Endothelial cell of umbilical vein (primary cell): ENCODE results near the gene ZNF831. TPM values are rescaled to one million over a fixed set of nuclear protein-coding genes. Genes with fewer than 3 reads are reported as not detected.

ENCODE experiments used
- BruUV-seq: library from RNA; stranded (reverse); fragments of 400-500 nt; replicated peaks from 2 replicates; lab custom pipeline; 2021; lab: Mats Ljungman, UMichigan
- CTCF ChIA-PET: fragments of 300-600, 350-600 bp; sonication (Branson Sonifier 250); formaldehyde crosslinking; loops from one replicate; lab custom pipeline; 2021; ENCODE audit warnings: antibody characterized with exemption, inconsistent platforms; lab: Charles Lee
- POLR2A ChIA-PET: fragments of 300-600, 350-600 bp; sonication (Branson Sonifier 250); formaldehyde crosslinking; loops from one replicate; lab custom pipeline; 2021; ENCODE audit warnings: antibody characterized with exemption, inconsistent platforms; lab: Charles Lee
- DNase-seq: peaks from one replicate; pipeline ENCODE4 v3.0.0-alpha.2; 2011; ENCODE audit warnings: low read depth, low spot score
- FAIRE-seq: peaks from 2 replicates; lab custom pipeline; 2011; peaks lifted over from hg19 to GRCh38; lab: Jason Lieb, UNC
- H2AFZ ChIP-seq: 2 replicates; pipeline ENCODE4 v1.6.0; 2012; ENCODE audit warnings: low read depth, low read length, control low read depth, inconsistent platforms
- H3K27ac ChIP-seq: 2 replicates; pipeline ENCODE4 v1.5.1; 2011; ENCODE audit warnings: low read depth, mild to moderate bottlenecking, control low read depth, low read length, moderate library complexity; ENCODE audit not compliant: insufficient read depth
- H3K27me3 ChIP-seq, 2 experiments: 2 replicates each; pipeline versions ENCODE4 v1.6.0 to v1.6.1; 2011; ENCODE audit warnings: low read length in 2 of 2, mixed read lengths in 1 of 2; ENCODE audit not compliant: control insufficient read depth in 2 of 2, insufficient read depth in 2 of 2
- H3K36me3 ChIP-seq, 2 experiments: 2 replicates in 1 of 2; 3 replicates in 1 of 2; pipeline ENCODE4 v1.5.1; 2011; ENCODE audit warnings: low read length in 2 of 2, mild to moderate bottlenecking in 1 of 2, moderate library complexity in 1 of 2; ENCODE audit not compliant: control insufficient read depth in 2 of 2, insufficient read depth in 2 of 2; ENCODE audit errors: extremely low read depth in 1 of 2
- H3K4me1 ChIP-seq: 3 replicates; pipeline ENCODE4 v1.5.1; 2011; ENCODE audit warnings: mild to moderate bottlenecking, low read length; ENCODE audit not compliant: control insufficient read depth, insufficient read depth; ENCODE audit errors: extremely low read depth
- H3K4me2 ChIP-seq: 2 replicates; pipeline ENCODE4 v1.6.1; 2011; ENCODE audit warnings: low read length, control low read depth, mixed read lengths; ENCODE audit not compliant: insufficient read depth
- H3K4me3 ChIP-seq, 3 experiments: fragments of 200-600 bp in 1 of 3; sonication (generic), shearing (Covaris generic) in 1 of 3; replicated peaks in 1 of 3; 2 replicates each; pipeline ENCODE4 v1.5.1; 2011 to 2016; ENCODE audit warnings: control low read depth in 3 of 3, low read length in 3 of 3, mild to moderate bottlenecking in 2 of 3, inconsistent platforms in 1 of 3, low read depth in 1 of 3, moderate library complexity in 1 of 3; ENCODE audit not compliant: insufficient read depth in 1 of 3
- H3K79me2 ChIP-seq: 2 replicates; pipeline ENCODE4 v1.6.0; 2012; ENCODE audit warnings: low read length, inconsistent platforms; ENCODE audit not compliant: control insufficient read depth, insufficient read depth
- H3K9ac ChIP-seq: replicated peaks from 2 replicates; pipeline ENCODE3; 2011; ENCODE audit warnings: low read length, control low read depth; ENCODE audit not compliant: insufficient read depth; ENCODE audit errors: extremely low read depth
- H3K9me1 ChIP-seq: replicated peaks from 3 replicates; pipeline ENCODE4 v1.6.0; 2011; ENCODE audit warnings: mild to moderate bottlenecking, low read length; ENCODE audit not compliant: control insufficient read depth, insufficient read depth; ENCODE audit errors: extremely low read depth
- H3K9me3 ChIP-seq: replicated peaks from 2 replicates; pipeline ENCODE4 v1.5.1; 2012; ENCODE audit warnings: low read length, inconsistent platforms; ENCODE audit not compliant: control insufficient read depth, insufficient read depth
- H4K20me1 ChIP-seq: replicated peaks from 2 replicates; pipeline ENCODE3; 2011; ENCODE audit warnings: mild to moderate bottlenecking, low read length; ENCODE audit not compliant: control insufficient read depth, insufficient read depth; ENCODE audit errors: extremely low read depth
- EZH2 ChIP-seq: IDR thresholded peaks from 2 replicates; pipeline ENCODE4 v1.6.1; 2012; ENCODE audit warnings: borderline replicate concordance, low read depth, mild to moderate bottlenecking, moderate library complexity, low read length, inconsistent platforms; ENCODE audit not compliant: severe bottlenecking
- FOS ChIP-seq: IDR thresholded peaks from 2 replicates; pipeline ENCODE4 v1.6.1; 2011; ENCODE audit warnings: mild to moderate bottlenecking, low read length, moderate library complexity, borderline replicate concordance; ENCODE audit not compliant: insufficient read depth
- GATA2 ChIP-seq: IDR thresholded peaks from 2 replicates; pipeline ENCODE4 v1.7.0; 2011; ENCODE audit warnings: low read depth, mild to moderate bottlenecking, moderate library complexity, mixed read lengths, low read length; ENCODE audit not compliant: insufficient read length, insufficient read depth
- JUN ChIP-seq: IDR thresholded peaks from 2 replicates; pipeline ENCODE4 v1.6.1; 2011; ENCODE audit warnings: borderline replicate concordance, low read depth; ENCODE audit not compliant: insufficient read length, insufficient read depth
- MYC ChIP-seq: IDR thresholded peaks from one replicate; pipeline ENCODE4 v1.6.1; 2011; ENCODE audit warnings: mild to moderate bottlenecking, low read depth, low read length
- POLR2A ChIP-seq: IDR thresholded peaks from 2 replicates; pipeline ENCODE4 v1.6.1; 2012; ENCODE audit warnings: low read depth, mild to moderate bottlenecking, control low read depth, low read length
- POLR2AphosphoS5 ChIP-seq: IDR thresholded peaks from 2 replicates; pipeline ENCODE4 v1.6.1; 2012; ENCODE audit warnings: low read depth, mild to moderate bottlenecking, control low read depth, low read length, moderate library complexity; ENCODE audit not compliant: insufficient read depth
- dilution Hi-C: fragments of 300-500 bp; cut with MboI; formaldehyde crosslinking; loops from one replicate; pipeline ENCODE4 v1.15.0; 2019; ENCODE audit warnings: low sequenced_read_pairs; ENCODE audit not compliant: extremely low pct_ligation_motif_present
- intact Hi-C: fragments of 100-400 bp; cut with micrococcal nuclease; formaldehyde crosslinking; loops from one replicate; pipeline ENCODE4 v1.10.0; 2022
- polyA plus RNA-seq, 4 experiments: library from polyadenylated mRNA; depleted of rRNA in 3 of 4; stranded (reverse) in 3 of 4; unstranded in 1 of 4; fragments of >200 nt; gene quantifications; 2 replicates each; pipeline versions ENCODE4 v1.2.1 to v1.2.3, GENCODE V29; 2011 to 2012; ENCODE audit warnings: missing spikeins in 1 of 4
- total RNA-seq: library from RNA; stranded (reverse); gene quantifications from 2 replicates; pipeline ENCODE4 v1.2.3, GENCODE V29; 2021
- TF ChIP-seq, protein P1 (sequence below), 2 donors: IDR thresholded peaks; 1 replicate in 1 of 2; 2 replicates in 1 of 2; pipeline ENCODE4 v1.5.1; 2011; ENCODE audit warnings: low read length in 2 of 2, mild to moderate bottlenecking in 2 of 2, moderate library complexity in 2 of 2, control low read depth in 1 of 2, inconsistent platforms in 1 of 2, low read depth in 1 of 2; ENCODE audit not compliant: insufficient read depth in 1 of 2; ENCODE audit errors: extremely low read depth in 1 of 2
- TF ChIP-seq, protein P2 (sequence below): IDR thresholded peaks from 2 replicates; pipeline ENCODE4 v1.6.1; 2011; ENCODE audit not compliant: insufficient read depth, insufficient read length

Gene ZNF831
- total and polyA plus RNA-seq, 2 donors (not counting 3 experiments of a cell fraction or from before 2014, with no cell fraction given) = not detected

DNA sequence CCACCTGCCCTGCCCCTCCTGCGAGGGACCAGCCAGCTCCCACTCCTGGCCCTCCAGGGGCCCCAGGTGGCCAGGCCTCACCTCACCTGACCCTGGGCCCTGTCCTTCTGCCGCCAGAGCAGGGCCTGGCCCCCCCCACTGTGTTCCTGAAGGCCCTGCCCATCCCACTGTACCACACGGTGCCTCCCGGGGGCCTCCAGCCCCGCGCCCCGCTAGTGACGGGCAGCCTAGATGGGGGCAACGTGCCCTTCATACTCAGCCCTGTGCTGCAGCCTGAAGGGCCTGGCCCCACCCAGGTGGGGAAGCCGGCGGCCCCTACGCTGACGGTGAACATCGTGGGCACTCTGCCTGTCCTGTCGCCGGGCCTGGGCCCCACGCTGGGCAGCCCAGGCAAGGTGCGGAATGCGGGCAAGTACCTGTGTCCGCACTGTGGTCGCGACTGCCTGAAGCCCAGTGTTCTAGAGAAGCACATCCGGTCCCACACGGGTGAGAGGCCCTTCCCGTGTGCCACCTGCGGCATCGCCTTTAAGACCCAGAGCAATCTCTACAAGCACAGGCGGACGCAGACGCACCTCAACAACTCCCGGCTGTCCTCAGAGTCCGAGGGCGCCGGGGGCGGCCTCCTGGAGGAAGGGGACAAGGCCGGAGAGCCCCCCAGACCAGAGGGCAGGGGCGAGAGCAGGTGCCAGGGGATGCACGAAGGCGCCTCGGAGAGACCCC, 27.6 kb downstream of the ZNF831 start:
- Histone ChIP-seq H3K27ac (no peak overlapping the region), H3K9me1 (no peaks in the 10 kb centered on the region), H2AFZ (no peak overlapping the region), H3K79me2 (no peaks in the 10 kb centered on the region), H3K4me1 (no peaks in the 10 kb centered on the region), H3K27me3 (no peaks in the 10 kb centered on the region), H3K9me3 (no peaks in the 10 kb centered on the region), H3K4me2 (no peak overlapping the region), H3K36me3 (no peaks in the 10 kb centered on the region), H3K4me3 (no peak overlapping the region), H4K20me1 (no peaks in the 10 kb centered on the region), H3K9ac (no peak overlapping the region)
- ChIA-PET CTCF (no interaction called here), POLR2A (no interaction called here)
- no peak for DNase-seq
- TF ChIP-seq POLR2AphosphoS5 (no peak), EZH2 (no peak), POLR2A (no peak), GATA2 (no peak), MYC (no peak), JUN (no peak), FOS (no peak)
- TF ChIP-seq, protein P1, sequence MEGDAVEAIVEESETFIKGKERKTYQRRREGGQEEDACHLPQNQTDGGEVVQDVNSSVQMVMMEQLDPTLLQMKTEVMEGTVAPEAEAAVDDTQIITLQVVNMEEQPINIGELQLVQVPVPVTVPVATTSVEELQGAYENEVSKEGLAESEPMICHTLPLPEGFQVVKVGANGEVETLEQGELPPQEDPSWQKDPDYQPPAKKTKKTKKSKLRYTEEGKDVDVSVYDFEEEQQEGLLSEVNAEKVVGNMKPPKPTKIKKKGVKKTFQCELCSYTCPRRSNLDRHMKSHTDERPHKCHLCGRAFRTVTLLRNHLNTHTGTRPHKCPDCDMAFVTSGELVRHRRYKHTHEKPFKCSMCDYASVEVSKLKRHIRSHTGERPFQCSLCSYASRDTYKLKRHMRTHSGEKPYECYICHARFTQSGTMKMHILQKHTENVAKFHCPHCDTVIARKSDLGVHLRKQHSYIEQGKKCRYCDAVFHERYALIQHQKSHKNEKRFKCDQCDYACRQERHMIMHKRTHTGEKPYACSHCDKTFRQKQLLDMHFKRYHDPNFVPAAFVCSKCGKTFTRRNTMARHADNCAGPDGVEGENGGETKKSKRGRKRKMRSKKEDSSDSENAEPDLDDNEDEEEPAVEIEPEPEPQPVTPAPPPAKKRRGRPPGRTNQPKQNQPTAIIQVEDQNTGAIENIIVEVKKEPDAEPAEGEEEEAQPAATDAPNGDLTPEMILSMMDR (IDR thresholded peaks at IDR 0.05; ENCODE audit: extremely low read depth in 1 of 2, insufficient read depth in 1 of 2, low read depth in 1 of 2, low read length in 2 of 2) = no peak
- TF ChIP-seq, protein P2, sequence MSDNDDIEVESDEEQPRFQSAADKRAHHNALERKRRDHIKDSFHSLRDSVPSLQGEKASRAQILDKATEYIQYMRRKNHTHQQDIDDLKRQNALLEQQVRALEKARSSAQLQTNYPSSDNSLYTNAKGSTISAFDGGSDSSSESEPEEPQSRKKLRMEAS = no peak
- intact Hi-C loops = no loop called here
- FAIRE-seq = no peak
- dilution Hi-C loops = no loop called here
- no TSS peak for BruUV-seq
